GM12891 (cell line): ENCODE data around the gene WTAP.

Experiments used
- PAX5 ChIP-seq: IDR thresholded peaks from 2 replicates; pipeline ENCODE4 v1.6.1; 2011; ENCODE audit warnings: low read length, moderate library complexity, mild to moderate bottlenecking; ENCODE audit not compliant: insufficient read depth, severe bottlenecking
- POLR2A ChIP-seq: IDR thresholded peaks from 2 replicates; pipeline ENCODE4 v1.6.1; 2011; ENCODE audit warnings: low read depth, low read length, control low read depth
- POLR2AphosphoS5 ChIP-seq: IDR thresholded peaks from 2 replicates; pipeline ENCODE4 v1.6.1; 2011; ENCODE audit warnings: low read depth, low read length, control low read depth
- TAF1 ChIP-seq: IDR thresholded peaks from 2 replicates; pipeline ENCODE4 v1.6.1; 2011; ENCODE audit warnings: low read depth, low read length, control low read depth

- TF ChIP-seq POLR2AphosphoS5 (no peak), POLR2A (no peak), PAX5 (no peak), TAF1 (no peak)
These were observed 42.2 kb downstream of the WTAP start for GRCh38 chr6:159769470-159769869.
